Lung (tissue), 12 donors: Measurements from ENCODE around the gene RTEL1. TPM values are rescaled to one million over a fixed set of nuclear protein-coding genes. Genes with fewer than 3 reads are reported as not detected.

ENCODE experiments used
- ATAC-seq: fragments of 200-7000 bp; cut with Tn5 transposase; one replicate; pipeline ENCODE4 v1.9.1; 2020; ENCODE audit warnings: moderate number of reproducible peaks; ENCODE audit not compliant: insufficient read depth, low FRiP score
- DNase-seq, 3 donors: peaks; one replicate each; pipeline ENCODE4 v3.0.0-alpha.2; 2013 to 2017
- H3K27ac ChIP-seq, 2 donors: one replicate each; pipeline ENCODE4 v1.5.1; 2013; ENCODE audit warnings: mild to moderate bottlenecking in 2 of 2, moderate library complexity in 2 of 2, control low read depth in 1 of 2, inconsistent platforms in 1 of 2, low read depth in 1 of 2, low read length in 1 of 2
- H3K27me3 ChIP-seq, 3 donors: one replicate each; pipeline ENCODE4 v1.5.1; 2013; ENCODE audit warnings: low read length in 2 of 3; ENCODE audit not compliant: control insufficient read depth in 3 of 3, insufficient read depth in 3 of 3
- H3K36me3 ChIP-seq, 4 donors: one replicate each; pipeline ENCODE4 v1.5.1; 2013; ENCODE audit warnings: low read length in 4 of 4, mild to moderate bottlenecking in 1 of 4, moderate library complexity in 1 of 4; ENCODE audit not compliant: control insufficient read depth in 4 of 4, insufficient read depth in 4 of 4
- H3K4me1 ChIP-seq, 5 donors: one replicate each; pipeline ENCODE4 v1.5.1; 2013; ENCODE audit warnings: low read length in 5 of 5, mild to moderate bottlenecking in 2 of 5, moderate library complexity in 1 of 5; ENCODE audit not compliant: control insufficient read depth in 5 of 5, insufficient read depth in 5 of 5
- H3K4me3 ChIP-seq: one replicate; pipeline ENCODE4 v1.5.1; 2013; ENCODE audit warnings: mild to moderate bottlenecking, control low read depth, moderate library complexity
- H3K9ac ChIP-seq, 2 donors: one replicate each; pipeline ENCODE4 v1.5.1; 2013; ENCODE audit warnings: low read length in 2 of 2, control low read depth in 1 of 2; ENCODE audit not compliant: insufficient read depth in 1 of 2
- H3K9me3 ChIP-seq, 4 donors: one replicate each; pipeline ENCODE4 v1.5.1; 2013; ENCODE audit warnings: low read length in 3 of 4, mild to moderate bottlenecking in 1 of 4, moderate library complexity in 1 of 4; ENCODE audit not compliant: control insufficient read depth in 4 of 4, insufficient read depth in 3 of 4
- CTCF ChIP-seq: IDR thresholded peaks from 2 replicates; pipeline ENCODE4 v1.5.1; 2012; ENCODE audit warnings: mild to moderate bottlenecking; ENCODE audit errors: control extremely low read depth, extremely low read depth
- WGBS, 2 donors: extraction: QIAGEN DNeasy Blood & Tissue Kit; methylation state at CpG; one replicate each; pipeline ENCODE4 v1.1.7; 2013; 5-methylcytosine and 5-hydroxymethylcytosine counted together
- polyA plus RNA-seq, 2 donors: library from polyadenylated mRNA; stranded (reverse); fragments of 200-250 nt; gene quantifications; one replicate each; pipeline ENCODE4 v1.2.1, GENCODE V29; 2013
- total RNA-seq, 2 donors: library from RNA; depleted of rRNA in 1 of 2; stranded (reverse); fragments of >200 nt in 1 of 2; gene quantifications; one replicate each; pipeline ENCODE4 v1.2.1, GENCODE V29; 2014 to 2021
- donor health status: control.
- donor health status: control.
- donor health status: Bipolar disorder and iron deficiency.
- donor health status: healthy.
- donor health status: DM: yes; HTN: yes; CAD: no.

RTEL1 gene
- total and polyA plus RNA-seq, 4 donors = 12.4 to 45.8 (median 17.7) TPM

- H3K36me3 ChIP-seq = peaks cover 0 to 68% (median 23%) of the 10 kb centered on the region in 4 donors
- H3K27ac ChIP-seq = no peak overlapping the region
- no peak for TF ChIP-seq CTCF
- DNase-seq = no peak
- no peak overlapping the region for H3K4me3 ChIP-seq
- no peaks in the 10 kb centered on the region for H3K4me1 ChIP-seq
- H3K9ac ChIP-seq = no peak overlapping the region
- no peaks in the 10 kb centered on the region for H3K27me3 ChIP-seq
- ATAC-seq = no peak
- no peaks in the 10 kb centered on the region for H3K9me3 ChIP-seq
- WGBS, 2 donors = 82 to 85% methylated on average over 15 to 18 of the region's 18 CpGs
Observed at GRCh38 chr20:63664861-63665594, 6.9 kb downstream of the RTEL1 start.

GRCh38 chr20:63665708-63666107 lies 7.6 kb downstream of the RTEL1 start:
- Histone ChIP-seq H3K36me3 (peaks cover 0 to 69% (median 23%) of the 10 kb centered on the region in 4 donors), H3K9ac (no peak overlapping the region), H3K27ac (no peak overlapping the region), H3K4me1 (no peaks in the 10 kb centered on the region), H3K4me3 (no peak overlapping the region), H3K27me3 (no peaks in the 10 kb centered on the region), H3K9me3 (no peaks in the 10 kb centered on the region)
- 82 to 94% methylated on average over 14 of the region's 14 CpGs for WGBS, 2 donors
- TF ChIP-seq CTCF = no peak
- no peak for DNase-seq
- no peak for ATAC-seq

DNA sequence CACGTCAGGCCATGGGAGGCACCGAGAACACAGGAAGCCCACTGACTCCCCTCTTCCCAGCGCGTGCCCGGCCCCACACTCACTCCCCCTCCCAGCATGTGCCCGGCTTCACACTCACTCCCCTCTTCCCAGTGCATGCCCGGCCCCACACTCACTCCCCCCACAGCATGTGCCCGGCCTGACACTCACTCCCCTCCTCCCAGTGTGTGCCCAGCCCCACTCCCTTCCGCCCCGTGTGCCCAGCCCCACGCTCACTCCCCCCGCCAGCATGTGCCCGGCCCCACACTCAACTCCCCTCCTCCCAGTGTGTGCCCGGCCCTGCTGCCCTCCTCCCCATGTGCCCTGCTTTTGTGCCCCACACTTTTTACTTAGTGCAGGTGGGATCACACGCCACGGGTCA lies 9.7 kb downstream of the RTEL1 start:
- ATAC-seq (no peak), DNase-seq (no peak)
- Histone ChIP-seq H3K36me3 (peaks cover 0 to 56% (median 18%) of the 10 kb centered on the region in 4 donors), H3K27me3 (no peaks in the 10 kb centered on the region), H3K4me1 (no peaks in the 10 kb centered on the region), H3K9ac (no peak overlapping the region), H3K27ac (no peak overlapping the region), H3K9me3 (no peaks in the 10 kb centered on the region), H3K4me3 (no peak overlapping the region)
- TF ChIP-seq CTCF = no peak
- WGBS, 2 donors = 92 to 96% methylated on average over 16 of the region's 16 CpGs
